B cell (primary cell): ENCODE results near the gene PLTP. TPM values are rescaled to one million over a fixed set of nuclear protein-coding genes. Genes with fewer than 3 reads are reported as not detected.

Experiments
- ATAC-seq: fragments of 200-7000 bp; cut with Tn5 transposase; one replicate; pipeline ENCODE4 v1.10.0; 2021; ENCODE audit warnings: low read depth, mild to moderate bottlenecking, moderate number of reproducible peaks, moderate library complexity
- CTCF ChIA-PET: fragments of 350-600 bp; sonication (Branson Sonifier 250); formaldehyde crosslinking; loops from one replicate; lab custom pipeline; 2021; ENCODE audit warnings: antibody characterized with exemption, inconsistent platforms; lab: Charles Lee
- POLR2A ChIA-PET: fragments of 350-600 bp; sonication (Branson Sonifier 250); formaldehyde crosslinking; loops from one replicate; lab custom pipeline; 2021; ENCODE audit warnings: antibody characterized with exemption; lab: Charles Lee
- DNase-seq: peaks from one replicate; pipeline ENCODE4 v3.0.0; 2013
- H2AFZ ChIP-seq: 2 replicates; pipeline ENCODE4 v1.6.1; 2012; ENCODE audit warnings: mild to moderate bottlenecking, low read depth, low read length; ENCODE audit not compliant: insufficient read depth, poor library complexity, severe bottlenecking
- H3K27ac ChIP-seq, 2 donors: 1 replicate in 1 of 2; 2 replicates in 1 of 2; pipeline ENCODE4 v1.5.1; 2012 to 2013; ENCODE audit warnings: low read length in 2 of 2, mild to moderate bottlenecking in 2 of 2, moderate library complexity in 1 of 2
- H3K27me3 ChIP-seq, 4 experiments: fragments of 200-600 bp in 1 of 4; sonication (generic) in 1 of 4; replicated peaks in 1 of 4; 1 replicate in 2 of 4; 2 replicates in 2 of 4; pipeline versions ENCODE4 v1.6.1 to v1.7.0; 2013 to 2016; ENCODE audit warnings: low read length in 3 of 4, mild to moderate bottlenecking in 2 of 4, mixed read lengths in 1 of 4, moderate library complexity in 1 of 4; ENCODE audit not compliant: insufficient read depth in 4 of 4, control insufficient read depth in 3 of 4; ENCODE audit errors: control extremely low read depth in 1 of 4
- H3K36me3 ChIP-seq, 2 experiments: replicated peaks in 1 of 2; 1 replicate in 1 of 2; 2 replicates in 1 of 2; pipeline versions ENCODE4 v1.6.1 to v1.7.1; 2013; ENCODE audit warnings: low read length in 1 of 2; ENCODE audit not compliant: insufficient read depth in 2 of 2, control insufficient read depth in 1 of 2; ENCODE audit errors: control extremely low read depth in 1 of 2, extremely low read depth in 1 of 2
- H3K4me1 ChIP-seq, 2 donors: fragments of 200-600 bp in 1 of 2; sonication (generic) in 1 of 2; 1 replicate in 1 of 2; 2 replicates in 1 of 2; pipeline versions ENCODE4 v1.5.1 to v1.6.1; 2013 to 2017; ENCODE audit warnings: low read length in 2 of 2; ENCODE audit not compliant: control insufficient read depth in 2 of 2, insufficient read depth in 2 of 2
- H3K4me2 ChIP-seq: replicated peaks from 2 replicates; pipeline ENCODE3; 2012; ENCODE audit warnings: mild to moderate bottlenecking, low read depth, low read length; ENCODE audit not compliant: poor library complexity, severe bottlenecking
- H3K4me3 ChIP-seq, 5 experiments: fragments of 200-600 bp in 1 of 5; sonication (generic) in 1 of 5; 1 replicate in 3 of 5; 2 replicates in 2 of 5; pipeline versions ENCODE4 v1.5.1 to v1.7.0; 2011 to 2016; ENCODE audit warnings: low read length in 4 of 5, mild to moderate bottlenecking in 4 of 5, low read depth in 2 of 5, control low read depth in 1 of 5, moderate library complexity in 1 of 5; ENCODE audit not compliant: insufficient read depth in 1 of 5; ENCODE audit errors: control extremely low read depth in 1 of 5, extremely low read depth in 1 of 5
- H3K79me2 ChIP-seq: fragments of 200-600 bp; sonication (generic); one replicate; pipeline ENCODE4 v1.6.0; 2016; ENCODE audit warnings: low read length; ENCODE audit not compliant: control insufficient read depth, insufficient read depth
- H3K9ac ChIP-seq: fragments of 200-600 bp; sonication (generic); 2 replicates; pipeline ENCODE4 v1.6.1; 2017; ENCODE audit warnings: mild to moderate bottlenecking, low read length, moderate library complexity
- H3K9me3 ChIP-seq, 3 donors: one replicate each; pipeline versions ENCODE4 v1.6.1 to v1.7.1; 2013; ENCODE audit warnings: low read length in 2 of 3; ENCODE audit not compliant: control insufficient read depth in 2 of 3, insufficient read depth in 1 of 3; ENCODE audit errors: control extremely low read depth in 1 of 3
- H4K20me1 ChIP-seq: 2 replicates; pipeline ENCODE4 v1.6.0; 2012; ENCODE audit warnings: mild to moderate bottlenecking, low read length; ENCODE audit not compliant: insufficient read depth, control insufficient read depth, poor library complexity, severe bottlenecking
- H3K27ac Mint-ChIP-seq: one replicate; pipeline ENCODE4 v1.8.0; 2021; ENCODE audit warnings: mixed read lengths
- H3K27me3 Mint-ChIP-seq: one replicate; pipeline ENCODE4 v1.8.0; 2021; ENCODE audit warnings: mixed read lengths
- H3K4me1 Mint-ChIP-seq: one replicate; pipeline ENCODE4 v1.8.0; 2021; ENCODE audit warnings: mixed read lengths
- H3K4me3 Mint-ChIP-seq: one replicate; pipeline ENCODE4 v1.8.0; 2021; ENCODE audit warnings: mixed read lengths
- H3K9me3 Mint-ChIP-seq: one replicate; pipeline ENCODE4 v1.8.0; 2022; ENCODE audit warnings: mixed read lengths; ENCODE audit not compliant: insufficient read depth
- EZH2 ChIP-seq: IDR thresholded peaks from 2 replicates; pipeline ENCODE4 v1.6.1; 2012; ENCODE audit warnings: borderline replicate concordance, low read depth, mild to moderate bottlenecking, moderate library complexity, low read length; ENCODE audit not compliant: insufficient read depth, poor library complexity, severe bottlenecking
- WGBS: methylation state at CpG from one replicate; pipeline ENCODE4 v1.1.5; 2013; ENCODE audit warnings: missing lambda C conversion rate; ENCODE audit not compliant: insufficient coverage; 5-methylcytosine and 5-hydroxymethylcytosine counted together
- intact Hi-C: fragments of 100-400 bp; cut with micrococcal nuclease; formaldehyde crosslinking; loops from one replicate; pipeline ENCODE4 v1.10.0; 2022
- polyA plus RNA-seq: library from polyadenylated mRNA; depleted of rRNA; stranded (reverse); fragments of >200 nt; gene quantifications from 2 replicates; pipeline ENCODE4 v1.2.3, GENCODE V29; 2012
- total RNA-seq, 2 donors: library from RNA; stranded (reverse); fragments of 120-200 nt in 1 of 2; gene quantifications; 1 replicate in 1 of 2; 2 replicates in 1 of 2; pipeline versions ENCODE4 v1.2.3 to v1.2.4, GENCODE V29; 2013 to 2022
- TF ChIP-seq, protein P1 (sequence below): fragments of 200-600 bp; IDR thresholded peaks from one replicate; pipeline ENCODE4 v1.8.0; 2022; ENCODE audit warnings: antibody characterized with exemption, mild to moderate bottlenecking

Gene PLTP
- total and polyA plus RNA-seq, 2 donors (not counting 1 experiment from before 2014, with no cell fraction given): 1.4 to 4.0 TPM

- H3K9ac ChIP-seq: no peak overlapping the region
- Mint-ChIP-seq H3K4me3 (no peak overlapping the region), H3K27ac (no peak overlapping the region), H3K9me3 (no peaks in the 10 kb centered on the region), H3K27me3 (peaks cover 2% of the 10 kb centered on the region), H3K4me1 (no peaks in the 10 kb centered on the region)
- H3K4me1 ChIP-seq: no peaks in the 10 kb centered on the region
- no peak for TF ChIP-seq EZH2
- TF ChIP-seq, protein P1, sequence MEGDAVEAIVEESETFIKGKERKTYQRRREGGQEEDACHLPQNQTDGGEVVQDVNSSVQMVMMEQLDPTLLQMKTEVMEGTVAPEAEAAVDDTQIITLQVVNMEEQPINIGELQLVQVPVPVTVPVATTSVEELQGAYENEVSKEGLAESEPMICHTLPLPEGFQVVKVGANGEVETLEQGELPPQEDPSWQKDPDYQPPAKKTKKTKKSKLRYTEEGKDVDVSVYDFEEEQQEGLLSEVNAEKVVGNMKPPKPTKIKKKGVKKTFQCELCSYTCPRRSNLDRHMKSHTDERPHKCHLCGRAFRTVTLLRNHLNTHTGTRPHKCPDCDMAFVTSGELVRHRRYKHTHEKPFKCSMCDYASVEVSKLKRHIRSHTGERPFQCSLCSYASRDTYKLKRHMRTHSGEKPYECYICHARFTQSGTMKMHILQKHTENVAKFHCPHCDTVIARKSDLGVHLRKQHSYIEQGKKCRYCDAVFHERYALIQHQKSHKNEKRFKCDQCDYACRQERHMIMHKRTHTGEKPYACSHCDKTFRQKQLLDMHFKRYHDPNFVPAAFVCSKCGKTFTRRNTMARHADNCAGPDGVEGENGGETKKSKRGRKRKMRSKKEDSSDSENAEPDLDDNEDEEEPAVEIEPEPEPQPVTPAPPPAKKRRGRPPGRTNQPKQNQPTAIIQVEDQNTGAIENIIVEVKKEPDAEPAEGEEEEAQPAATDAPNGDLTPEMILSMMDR: no peak
- H3K27ac ChIP-seq: no peak overlapping the region
- H2AFZ ChIP-seq: no peak overlapping the region
- intact Hi-C loops: no loop called here
- no peaks in the 10 kb centered on the region for H4K20me1 ChIP-seq
- 100% methylated on average over 1 of the region's 2 CpGs for WGBS
- no peak overlapping the region for H3K4me2 ChIP-seq
- H3K9me3 ChIP-seq: no peaks in the 10 kb centered on the region
- ChIA-PET CTCF (no interaction called here), POLR2A (no interaction called here)
- peaks cover 0 to 1% (median 0%) of the 10 kb centered on the region in 4 experiments for H3K27me3 ChIP-seq
- no peak for ATAC-seq
- no peaks in the 10 kb centered on the region for H3K79me2 ChIP-seq
- no peak overlapping the region for H3K4me3 ChIP-seq
- DNase-seq: no peak
- H3K36me3 ChIP-seq: no peaks in the 10 kb centered on the region
Measured at GRCh38 chr20:45926731-45927070, 14.7 kb upstream of the PLTP start.

- H3K27me3 ChIP-seq: peaks cover 0 to 4% (median under 1%) of the 10 kb centered on the region in 4 experiments
- intact Hi-C loops: no loop called here
- H2AFZ ChIP-seq: no peak overlapping the region
- ChIA-PET CTCF (no interaction called here), POLR2A (no interaction called here)
- H3K9me3 ChIP-seq: no peaks in the 10 kb centered on the region
- no peaks in the 10 kb centered on the region for H3K79me2 ChIP-seq
- H3K27me3 Mint-ChIP-seq: peaks cover 7% of the 10 kb centered on the region
- DNase-seq: no peak
- H3K36me3 ChIP-seq: no peaks in the 10 kb centered on the region
- no peak overlapping the region for H3K4me3 ChIP-seq
- H3K27ac Mint-ChIP-seq: no peak overlapping the region
- no peak overlapping the region for H3K4me3 Mint-ChIP-seq
- H3K4me1 Mint-ChIP-seq: no peaks in the 10 kb centered on the region
- no peak overlapping the region for H3K4me2 ChIP-seq
- H3K4me1 ChIP-seq: no peaks in the 10 kb centered on the region
- no peak overlapping the region for H3K27ac ChIP-seq
- 72% methylated on average over 5 of the region's 9 CpGs for WGBS
- ATAC-seq: no peak
- H3K9me3 Mint-ChIP-seq: no peaks in the 10 kb centered on the region
- H3K9ac ChIP-seq: no peak overlapping the region
- H4K20me1 ChIP-seq: no peaks in the 10 kb centered on the region
- TF ChIP-seq, protein P1: no peak
- TF ChIP-seq EZH2: no peak
Measured at GRCh38 chr20:45925821-45926506, 14.0 kb upstream of the PLTP start.
